NOMO-1 (cell line): Measurements from ENCODE around the gene C6orf136.

Experiments
- DNase-seq, 2 experiments: peaks; one replicate each; lab custom pipeline; 2025; ENCODE audit not compliant: unreplicated experiment in 2 of 2; lab: John Stamatoyannopoulos, UW

The C6orf136 gene

GRCh38 chr6:30615219-30615957, 31.5 kb upstream of the C6orf136 start:
- peak; percentile 46 to 70 for DNase-seq

- DNase-seq: peak in 1 of 2 experiments; percentile 44
These were observed 30.7 kb upstream of the C6orf136 start for GRCh38 chr6:30615958-30616810.

GRCh38 chr6:30616811-30617564, 29.9 kb upstream of the C6orf136 start, which contains the start of gene PPP1R10:
Gene PPP1R10 (minus strand): TSS chr6:30617243. CDS start chr6:30609944, 7,299 bp downstream.
- peak; percentile 97 to 99 for DNase-seq

GRCh38 chr6:30617565-30618269, 29.2 kb upstream of the C6orf136 start, which contains the start of gene MRPS18B:
Gene MRPS18B (plus strand): TSS chr6:30617840. CDS start chr6:30617866, 26 bp downstream.
- peak; percentile 97 to 99 for DNase-seq

GRCh38 chr6:30618270-30618797, 28.6 kb upstream of the C6orf136 start:
- no peak for DNase-seq

GRCh38 chr6:30619561-30619960, 27.4 kb upstream of the C6orf136 start:
- no peak for DNase-seq

- no peak for DNase-seq
These were observed 21.4 kb upstream of the C6orf136 start for GRCh38 chr6:30625511-30625910.

GRCh38 chr6:30626484-30627366, 20.2 kb upstream of the C6orf136 start, which contains the start of gene ATAT1:
Gene ATAT1 (plus strand): TSS chr6:30626874.
- DNase-seq: peak; percentile 74 to 84

- DNase-seq: no peak
These were observed 11.1 kb upstream of the C6orf136 start for GRCh38 chr6:30635834-30636233.

- DNase-seq: no peak
These were observed 6.5 kb upstream of the C6orf136 start for GRCh38 chr6:30640481-30640880.

- DNase-seq: no peak
These were observed 5.9 kb upstream of the C6orf136 start for GRCh38 chr6:30641048-30641447.

- no peak for DNase-seq
These were observed 3.3 kb upstream of the C6orf136 start for GRCh38 chr6:30643656-30644055.

- DNase-seq: no peak
These were observed 2.2 kb upstream of the C6orf136 start for GRCh38 chr6:30644769-30645168.

GRCh38 chr6:30645989-30646388, 944 bp upstream of the C6orf136 start:
- no peak for DNase-seq

- peak; percentile 56 to 61 for DNase-seq
These were observed 546 bp downstream of the C6orf136 start for GRCh38 chr6:30647242-30648116.

- no peak for DNase-seq
These were observed 4.2 kb downstream of the C6orf136 start for GRCh38 chr6:30651143-30651542.

GRCh38 chr6:30654798-30655742, 8.1 kb downstream of the C6orf136 start:
- no peak for DNase-seq
